Effector memory CD8-positive, alpha-beta T cell (primary cell): ENCODE measurements around the gene MINDY4.

Experiments used
- ATAC-seq: fragments of 150-1000 bp; cut with Tn5 transposase; replicated peaks from 2 replicates; pipeline ENCODE4 v1.10.0; 2021; ENCODE audit warnings: mild to moderate bottlenecking, moderate library complexity
- DNase-seq, 3 experiments: peaks; one replicate each; pipeline ENCODE4 v3.0.0; 2021
- H3K27ac Mint-ChIP-seq, 2 donors: one replicate each; pipeline ENCODE4 v1.8.0; 2022; ENCODE audit warnings: mild to moderate bottlenecking in 2 of 2, mixed read lengths in 2 of 2, moderate library complexity in 2 of 2
- H3K27me3 Mint-ChIP-seq, 2 donors: one replicate each; pipeline ENCODE4 v1.8.0; 2022; ENCODE audit warnings: mixed read lengths in 2 of 2
- H3K36me3 Mint-ChIP-seq: one replicate; pipeline ENCODE4 v1.8.0; 2022; ENCODE audit warnings: mild to moderate bottlenecking, moderate library complexity, mixed read lengths; ENCODE audit not compliant: insufficient read depth
- H3K4me1 Mint-ChIP-seq, 2 donors: one replicate each; pipeline ENCODE4 v1.8.0; 2022; ENCODE audit warnings: low read depth in 2 of 2, mixed read lengths in 2 of 2
- H3K4me3 Mint-ChIP-seq, 2 donors: one replicate each; pipeline ENCODE4 v1.8.0; 2022; ENCODE audit warnings: mild to moderate bottlenecking in 2 of 2, mixed read lengths in 2 of 2, moderate library complexity in 2 of 2
- H3K9me3 Mint-ChIP-seq, 2 donors: one replicate each; pipeline ENCODE4 v1.8.0; 2022; ENCODE audit warnings: mixed read lengths in 2 of 2

MINDY4 gene

DNA sequence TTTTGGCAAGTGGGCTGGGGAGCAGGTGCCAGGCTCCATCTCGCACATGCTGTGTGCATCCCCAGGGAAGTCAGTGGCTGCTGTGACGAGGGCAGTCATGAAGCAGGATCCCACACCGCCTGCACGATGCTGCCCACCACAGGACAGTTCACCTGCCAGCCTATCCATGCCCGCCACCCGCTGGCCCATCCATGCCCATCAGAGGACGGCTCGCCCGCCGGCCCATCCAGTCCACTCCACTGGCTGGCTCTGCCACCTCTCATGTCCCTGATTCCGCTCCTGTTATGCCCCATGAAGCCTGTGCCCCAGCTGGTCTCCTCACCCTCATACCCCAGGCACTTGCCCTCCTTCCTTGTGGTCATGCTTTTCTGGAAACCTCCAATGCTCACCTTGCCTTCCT is 37.5 kb upstream of the MINDY4 start:
- Mint-ChIP-seq H3K4me1 (peaks cover 25% of the 10 kb centered on the region in 2 donors), H3K9me3 (no peaks in the 10 kb centered on the region), H3K27ac (no peak overlapping the region), H3K27me3 (peaks cover 0 to 8% of the 10 kb centered on the region in 2 donors), H3K36me3 (no peaks in the 10 kb centered on the region), H3K4me3 (no peak overlapping the region)
- DNase-seq (no peak), ATAC-seq (no peak)

DNA sequence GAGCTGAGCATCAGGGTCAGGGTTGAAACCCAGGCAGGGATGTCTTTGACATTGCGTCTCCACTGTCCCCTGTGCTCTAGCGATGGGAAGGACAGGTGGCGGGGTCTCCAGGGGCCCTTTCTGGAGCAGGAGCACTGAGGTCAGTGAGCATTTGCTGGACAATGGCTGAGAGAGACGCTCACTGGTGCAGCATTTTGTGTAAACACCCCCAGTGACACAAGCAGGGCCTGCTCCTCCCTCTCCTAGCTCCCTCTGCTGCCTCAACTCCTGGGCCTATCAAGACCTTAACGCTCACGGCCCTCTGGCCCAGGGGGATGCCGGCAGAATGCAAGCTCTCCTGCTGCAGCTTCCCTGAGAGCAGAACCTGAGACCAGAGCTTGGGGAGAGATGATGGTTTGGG is 36.7 kb upstream of the MINDY4 start:
- H3K9me3 Mint-ChIP-seq: no peaks in the 10 kb centered on the region
- no peaks in the 10 kb centered on the region for H3K36me3 Mint-ChIP-seq
- peaks cover 0 to 8% of the 10 kb centered on the region in 2 donors for H3K27me3 Mint-ChIP-seq
- H3K27ac Mint-ChIP-seq: no peak overlapping the region
- H3K4me3 Mint-ChIP-seq: no peak overlapping the region
- ATAC-seq (no peak), DNase-seq (no peak)
- H3K4me1 Mint-ChIP-seq: peaks cover 22 to 25% of the 10 kb centered on the region in 2 donors

DNA sequence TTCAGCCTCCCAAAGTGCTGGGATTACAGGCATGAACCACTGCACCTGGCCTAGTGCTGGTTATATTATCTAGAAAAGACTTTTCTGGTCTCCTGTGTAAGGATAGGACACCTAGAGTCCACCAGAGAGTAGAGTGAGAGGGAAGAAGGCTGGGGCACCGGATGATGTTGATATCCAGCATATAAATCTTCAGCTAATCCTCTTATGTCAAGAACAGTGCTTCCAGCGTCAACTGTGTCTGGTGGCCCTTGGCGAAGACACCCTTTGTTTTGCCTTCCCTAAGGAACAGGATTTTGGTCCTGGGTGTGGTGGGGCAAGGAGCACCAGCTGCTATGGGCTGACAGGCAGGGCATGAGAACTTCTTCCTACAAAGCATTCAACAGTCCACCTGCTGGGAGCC is 35.6 kb upstream of the MINDY4 start:
- no peak for ATAC-seq
- no peak overlapping the region for H3K4me3 Mint-ChIP-seq
- no peaks in the 10 kb centered on the region for H3K9me3 Mint-ChIP-seq
- H3K27ac Mint-ChIP-seq: no peak overlapping the region
- no peak for DNase-seq
- no peaks in the 10 kb centered on the region for H3K36me3 Mint-ChIP-seq
- H3K4me1 Mint-ChIP-seq: peaks cover 25% of the 10 kb centered on the region in 2 donors
- H3K27me3 Mint-ChIP-seq: peaks cover 0 to 8% of the 10 kb centered on the region in 2 donors

DNA sequence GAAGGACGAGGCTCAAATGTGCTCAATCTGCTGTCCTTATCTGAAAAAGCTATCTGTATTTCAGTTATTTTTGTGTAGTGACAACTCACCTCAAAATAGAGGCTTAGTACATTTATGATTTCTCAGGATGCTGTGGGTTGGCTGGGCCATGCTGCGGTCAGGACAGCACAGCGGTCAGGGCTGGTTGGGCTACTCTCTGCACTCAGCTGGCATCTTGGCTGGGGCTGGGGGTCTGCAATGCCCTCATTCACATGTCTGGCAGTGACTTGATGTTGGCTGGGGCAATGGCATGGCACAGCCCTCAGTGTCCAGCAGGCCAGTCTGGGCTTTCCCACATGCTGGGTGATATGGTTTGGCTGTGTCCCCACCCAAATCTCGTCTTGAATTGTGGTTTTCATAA is 34.9 kb upstream of the MINDY4 start:
- no peak for ATAC-seq
- Mint-ChIP-seq H3K36me3 (no peaks in the 10 kb centered on the region), H3K27me3 (peaks cover 0 to 8% of the 10 kb centered on the region in 2 donors), H3K4me1 (peaks cover 23 to 25% of the 10 kb centered on the region in 2 donors), H3K4me3 (no peak overlapping the region), H3K9me3 (no peaks in the 10 kb centered on the region), H3K27ac (no peak overlapping the region)
- no peak for DNase-seq

DNA sequence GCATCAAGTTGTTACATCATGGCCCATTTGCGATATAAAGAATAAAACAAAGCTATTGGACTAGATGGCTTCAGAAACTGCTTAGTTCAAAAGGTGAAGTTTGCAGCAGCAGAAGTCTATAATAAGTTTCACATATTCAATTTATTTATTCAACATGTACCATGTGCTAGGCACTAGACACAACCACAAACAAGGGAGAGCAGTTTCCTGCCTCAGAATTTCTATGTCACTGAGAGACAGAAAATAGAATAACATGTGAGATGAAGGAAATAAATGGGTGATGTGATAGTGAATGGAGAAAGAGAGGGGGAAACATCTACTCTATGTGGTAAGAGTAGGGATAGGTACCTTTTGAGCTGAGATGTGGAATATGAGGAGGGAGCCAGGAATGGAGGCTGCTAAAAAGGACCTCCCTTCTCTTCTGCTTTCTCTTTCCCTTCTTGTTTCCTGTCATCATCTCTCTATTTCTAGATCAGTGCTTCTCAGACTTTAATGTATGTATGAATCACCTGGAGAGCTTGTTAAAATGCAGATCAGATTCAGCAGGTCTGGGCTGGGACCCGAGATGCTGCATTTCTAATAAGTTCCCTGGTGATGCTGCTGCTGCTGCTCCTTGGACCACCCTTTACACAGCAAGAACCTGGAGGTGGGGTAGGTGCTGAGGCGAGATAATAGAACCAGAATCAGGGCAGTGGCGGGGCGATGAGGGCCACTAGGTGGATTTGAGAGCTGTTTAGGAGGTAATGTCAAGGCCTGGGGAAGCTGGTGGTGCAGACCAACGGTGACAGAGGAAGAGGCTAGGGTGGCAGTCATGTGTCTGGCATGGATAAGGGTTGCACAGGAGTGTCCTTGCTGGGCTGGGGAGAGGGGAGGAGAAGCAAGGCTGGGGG is 32.9 kb upstream of the MINDY4 start:
- H3K4me1 Mint-ChIP-seq: peaks cover 22 to 24% of the 10 kb centered on the region in 2 donors
- H3K27ac Mint-ChIP-seq: peak overlapping the region; percentile 87 to 99
- ATAC-seq (peak; percentile 72), DNase-seq (no peak)
- H3K36me3 Mint-ChIP-seq: no peaks in the 10 kb centered on the region
- peak overlapping the region; percentile 52 to 66 for H3K4me3 Mint-ChIP-seq
- peaks cover 0 to 8% of the 10 kb centered on the region in 2 donors for H3K27me3 Mint-ChIP-seq
- H3K9me3 Mint-ChIP-seq: no peaks in the 10 kb centered on the region

DNA sequence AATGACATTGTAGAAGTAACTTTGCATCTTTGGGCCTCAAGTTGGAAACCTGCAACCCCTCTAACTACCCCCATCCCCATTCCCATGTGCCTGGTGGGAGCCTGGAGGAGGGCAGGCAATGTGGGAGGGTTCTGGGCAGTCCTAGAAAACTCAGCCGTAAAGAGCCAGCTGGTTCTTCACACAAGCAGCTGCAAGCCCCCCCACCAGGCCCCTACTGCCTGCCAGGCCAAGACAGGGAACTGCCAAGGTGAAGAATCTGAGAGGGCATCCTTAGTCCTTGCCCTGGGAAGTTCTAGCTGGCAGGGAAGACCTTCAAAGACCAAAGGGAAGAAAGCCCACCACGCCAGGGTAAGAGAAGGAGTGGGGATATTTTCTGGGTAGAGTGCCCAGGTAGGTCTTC is 31.5 kb upstream of the MINDY4 start:
- Mint-ChIP-seq H3K9me3 (no peaks in the 10 kb centered on the region), H3K4me1 (peaks cover 36 to 38% of the 10 kb centered on the region in 2 donors), H3K27ac (peak overlapping the region; percentile 50 to 87), H3K27me3 (peaks cover 0 to under 1% of the 10 kb centered on the region in 2 donors), H3K4me3 (no peak overlapping the region), H3K36me3 (no peaks in the 10 kb centered on the region)
- ATAC-seq (no peak), DNase-seq (no peak)

DNA sequence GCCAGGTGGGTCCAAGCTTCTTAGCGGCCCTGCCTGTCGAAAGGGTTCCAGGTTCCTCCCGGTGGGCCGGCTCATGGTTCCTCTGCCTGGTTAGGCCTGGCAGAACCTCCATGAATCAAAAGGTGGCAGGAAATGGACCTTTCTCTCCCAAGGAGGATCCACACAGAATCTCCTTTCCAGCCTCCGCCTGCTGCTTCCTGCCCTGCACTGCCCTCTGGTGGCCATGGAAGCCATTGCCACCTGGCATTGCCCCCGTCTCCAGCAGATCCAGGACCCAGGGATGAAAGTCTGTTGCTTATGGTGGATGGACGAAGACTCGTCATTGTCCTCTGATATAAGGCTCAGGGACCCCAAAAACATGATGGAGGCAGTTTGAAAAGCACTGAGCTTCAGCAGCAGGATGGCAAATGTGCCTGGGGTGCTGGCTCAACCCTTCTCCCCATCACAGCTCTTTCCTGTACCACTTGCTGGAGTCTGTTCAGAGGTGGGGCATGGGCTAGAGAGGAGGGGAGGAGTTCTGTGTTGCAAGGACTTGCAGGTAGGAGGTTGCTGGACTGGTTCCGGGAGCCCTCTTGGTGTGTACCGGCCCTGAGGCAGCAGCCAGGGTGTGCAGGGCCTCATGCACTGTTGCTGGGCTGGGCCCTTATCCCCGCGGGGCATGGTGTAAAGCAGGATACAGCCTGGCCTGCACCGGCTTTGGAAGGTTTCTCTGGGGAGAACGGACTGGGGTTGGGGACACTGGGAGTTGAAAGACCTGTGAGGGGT is 30.6 kb upstream of the MINDY4 start:
- Mint-ChIP-seq H3K4me3 (no peak overlapping the region), H3K9me3 (no peaks in the 10 kb centered on the region), H3K4me1 (peaks cover 36 to 42% of the 10 kb centered on the region in 2 donors), H3K27me3 (no peaks in the 10 kb centered on the region), H3K36me3 (no peaks in the 10 kb centered on the region), H3K27ac (no peak overlapping the region)
- ATAC-seq (peak; percentile 58), DNase-seq (peak; percentile 73 to 78 (median 76))

DNA sequence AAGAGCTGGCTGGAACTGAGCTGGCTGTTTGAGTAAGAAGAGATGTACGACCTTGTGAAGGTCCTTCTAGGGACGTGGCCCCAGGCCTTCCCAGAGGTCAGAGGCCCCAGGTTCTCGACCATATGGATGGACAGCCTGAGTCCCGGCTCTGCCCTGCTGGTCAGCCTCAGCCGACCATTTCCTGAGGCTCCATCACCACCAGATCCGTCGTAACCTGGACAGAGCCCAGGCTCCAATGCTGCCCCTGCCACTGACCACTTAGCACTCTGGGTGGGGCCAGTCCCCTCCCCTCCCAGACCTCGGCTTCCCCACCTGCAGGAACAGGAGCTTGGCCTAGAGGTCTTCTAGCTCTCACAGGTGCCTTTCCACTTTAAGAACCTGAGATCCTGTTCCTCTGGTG is 29.9 kb upstream of the MINDY4 start:
- no peaks in the 10 kb centered on the region for H3K27me3 Mint-ChIP-seq
- ATAC-seq: no peak
- H3K36me3 Mint-ChIP-seq: no peaks in the 10 kb centered on the region
- peaks cover 36 to 42% of the 10 kb centered on the region in 2 donors for H3K4me1 Mint-ChIP-seq
- DNase-seq: no peak
- H3K27ac Mint-ChIP-seq: peak overlapping the region in 1 of 2 donors; percentile 10
- no peak overlapping the region for H3K4me3 Mint-ChIP-seq
- no peaks in the 10 kb centered on the region for H3K9me3 Mint-ChIP-seq

DNA sequence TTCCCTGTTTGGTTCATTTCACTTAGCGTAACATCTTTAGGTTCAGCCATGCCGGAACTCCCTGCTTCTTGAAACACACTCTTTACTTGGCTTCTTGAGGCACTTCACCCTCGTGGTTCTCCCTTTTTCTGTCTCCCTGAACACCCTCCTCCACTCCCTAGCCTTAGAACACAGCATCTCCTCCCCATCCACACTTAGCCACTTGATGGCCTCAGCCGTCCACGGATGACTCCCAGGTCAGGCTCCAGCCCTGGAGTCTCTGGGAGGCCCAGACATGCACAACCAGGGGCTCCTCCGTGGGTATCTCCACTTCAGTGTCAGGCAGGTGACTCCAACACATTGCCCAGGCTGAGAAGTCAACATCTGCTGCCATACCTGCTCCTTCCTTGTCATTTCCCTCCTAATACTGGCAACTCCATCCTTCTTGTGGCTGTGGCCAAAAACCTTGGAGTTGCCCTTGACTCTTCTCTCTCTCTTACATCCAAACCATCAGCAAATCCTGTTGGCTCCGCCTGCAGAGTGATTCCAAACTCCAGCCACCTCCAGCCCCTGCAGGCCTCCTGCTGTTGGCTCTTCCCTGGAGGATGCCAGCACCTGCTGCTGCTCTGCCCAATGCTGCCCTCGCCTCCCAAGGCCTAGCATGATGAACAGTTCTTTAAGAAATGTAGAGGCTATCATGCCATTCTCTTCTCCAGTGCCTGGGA is 27.7 kb upstream of the MINDY4 start:
- ATAC-seq (no peak), DNase-seq (no peak)
- Mint-ChIP-seq H3K27ac (peak overlapping the region; percentile 56 to 91), H3K4me3 (peak overlapping the region; percentile 47 to 54), H3K27me3 (no peaks in the 10 kb centered on the region), H3K36me3 (no peaks in the 10 kb centered on the region), H3K4me1 (peaks cover 20 to 28% of the 10 kb centered on the region in 2 donors), H3K9me3 (no peaks in the 10 kb centered on the region)

DNA sequence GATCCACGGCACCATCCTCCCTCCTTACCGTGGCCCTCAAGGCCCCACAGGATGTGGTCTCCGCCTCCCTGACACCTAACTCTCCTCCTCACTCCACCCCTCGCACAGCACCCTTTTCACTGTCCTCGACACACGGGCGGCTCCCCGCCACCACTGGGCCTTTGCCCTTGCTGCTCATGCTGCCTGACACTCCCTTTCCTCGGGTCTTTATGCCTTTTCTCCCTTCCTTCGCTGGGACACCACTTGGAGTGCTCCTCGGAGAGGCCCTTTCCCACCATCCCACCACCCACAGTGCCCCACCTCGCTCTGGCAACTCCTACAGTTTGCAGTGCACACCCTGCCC is 27.2 kb upstream of the MINDY4 start:
- Mint-ChIP-seq H3K27ac (peak overlapping the region; percentile 56 to 91), H3K4me1 (peaks cover 17 to 22% of the 10 kb centered on the region in 2 donors), H3K9me3 (no peaks in the 10 kb centered on the region), H3K27me3 (no peaks in the 10 kb centered on the region), H3K36me3 (no peaks in the 10 kb centered on the region), H3K4me3 (peak overlapping the region; percentile 47 to 54)
- ATAC-seq (peak; percentile 78), DNase-seq (peak in 2 of 3 experiments; percentile 10 to 15)

DNA sequence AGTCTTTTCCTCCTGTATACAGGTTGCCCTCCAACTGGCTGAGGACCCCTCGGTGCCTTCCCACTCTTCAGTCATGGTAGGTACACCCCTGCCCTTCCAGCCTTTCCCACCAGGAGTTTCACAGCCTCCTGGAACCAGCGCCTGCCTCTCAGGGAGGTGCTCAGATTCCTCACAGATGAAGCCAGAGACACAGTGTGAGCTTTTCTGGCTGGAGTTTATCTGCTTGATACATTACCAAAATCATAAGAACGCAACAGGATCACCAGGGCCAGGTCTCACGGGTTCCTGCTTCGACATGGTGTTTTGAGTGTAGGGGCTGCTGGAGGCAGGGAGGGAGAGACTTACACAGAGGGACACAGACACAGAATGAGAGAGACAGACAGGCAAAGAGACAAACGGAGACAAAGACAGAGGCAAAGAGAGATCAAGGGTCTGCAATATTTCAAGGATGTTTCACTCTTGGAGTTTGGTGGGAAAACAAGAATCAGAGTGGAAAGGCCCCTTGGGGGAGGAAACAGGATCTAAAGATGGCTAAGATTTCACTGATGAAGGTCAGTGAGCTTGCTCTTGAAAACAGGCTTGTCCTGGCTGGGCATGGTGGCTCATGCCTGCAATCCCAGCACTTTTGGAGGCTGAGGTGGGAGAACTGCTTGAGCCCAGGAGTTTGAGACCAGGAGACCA is 25.8 kb upstream of the MINDY4 start:
- DNase-seq (no peak), ATAC-seq (no peak)
- no peaks in the 10 kb centered on the region for H3K36me3 Mint-ChIP-seq
- no peaks in the 10 kb centered on the region for H3K9me3 Mint-ChIP-seq
- H3K27ac Mint-ChIP-seq: peak overlapping the region in 1 of 2 donors; percentile 56
- H3K27me3 Mint-ChIP-seq: no peaks in the 10 kb centered on the region
- H3K4me1 Mint-ChIP-seq: peaks cover 16 to 20% of the 10 kb centered on the region in 2 donors
- no peak overlapping the region for H3K4me3 Mint-ChIP-seq

DNA sequence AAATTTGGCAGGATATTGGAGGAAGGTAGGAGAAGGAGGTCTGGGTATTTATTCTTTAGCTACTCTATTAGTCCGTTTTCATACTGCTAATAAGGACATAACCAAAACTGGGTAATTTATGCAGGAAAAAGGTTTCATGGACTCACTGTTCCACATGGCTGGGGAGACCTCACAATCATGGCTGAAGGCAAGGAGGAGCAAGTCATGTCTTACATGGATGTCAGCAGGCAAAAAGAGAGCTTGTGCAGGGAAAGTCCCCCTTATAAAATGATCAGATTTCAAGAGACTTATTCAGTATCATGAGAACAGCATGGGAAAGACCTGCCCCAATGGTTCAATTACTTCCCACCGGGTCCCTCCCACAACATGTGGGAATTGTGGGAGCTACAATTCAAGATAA is 21.2 kb upstream of the MINDY4 start:
- Mint-ChIP-seq H3K9me3 (no peaks in the 10 kb centered on the region), H3K27me3 (peaks cover 5 to 29% of the 10 kb centered on the region in 2 donors), H3K27ac (no peak overlapping the region), H3K4me3 (no peak overlapping the region), H3K4me1 (peaks cover 0 to 4% of the 10 kb centered on the region in 2 donors), H3K36me3 (no peaks in the 10 kb centered on the region)
- no peak for ATAC-seq
- no peak for DNase-seq
